HG03025 (cell line): Measurements from ENCODE around the gene AREL1.

Experiments
- ATAC-seq: cut with Tn5 transposase; IDR thresholded peaks from one replicate; pipeline ENCODE4 v1.9.1; 2021; ENCODE audit warnings: mild to moderate bottlenecking, moderate library complexity; ENCODE audit not compliant: unreplicated experiment, low FRiP score

AREL1 gene

GRCh38 chr14:74614508-74615495, 98.1 kb downstream of the AREL1 start:
- no peak for ATAC-seq

DNA sequence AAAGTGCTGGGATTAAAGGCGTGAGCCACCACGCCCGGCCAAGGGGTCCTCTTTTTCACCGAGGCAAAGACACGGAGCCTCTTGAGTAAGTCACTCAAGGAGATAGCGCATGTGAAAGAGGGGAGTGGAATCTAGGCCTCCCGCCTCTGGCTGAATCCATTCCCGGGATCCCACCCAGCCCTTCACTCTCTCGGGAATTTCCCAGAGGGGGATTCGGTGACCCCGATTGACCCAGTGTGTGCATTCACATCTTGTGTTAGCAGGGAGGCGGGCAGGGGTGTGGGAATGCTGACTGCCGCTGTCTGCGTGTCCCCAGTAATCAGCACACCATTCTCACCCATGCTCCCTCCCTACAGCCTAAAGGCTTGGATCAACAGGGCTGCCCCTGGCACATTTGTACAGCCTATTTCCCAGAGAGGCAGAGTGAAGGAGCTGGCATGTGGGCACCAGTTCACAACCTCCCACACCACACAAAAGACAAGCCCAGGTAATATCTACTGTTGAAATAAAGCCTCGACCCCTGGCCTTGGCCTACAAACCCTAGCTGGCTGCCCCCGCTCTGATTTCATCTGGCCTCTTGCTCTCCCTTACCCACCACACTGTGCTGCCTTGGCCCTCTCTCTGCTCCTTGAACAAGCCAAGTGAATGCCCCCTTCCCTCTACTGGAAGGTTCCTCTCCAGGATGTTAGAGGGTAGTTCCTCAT, 99.5 kb downstream of the AREL1 start:
- no peak for ATAC-seq

DNA sequence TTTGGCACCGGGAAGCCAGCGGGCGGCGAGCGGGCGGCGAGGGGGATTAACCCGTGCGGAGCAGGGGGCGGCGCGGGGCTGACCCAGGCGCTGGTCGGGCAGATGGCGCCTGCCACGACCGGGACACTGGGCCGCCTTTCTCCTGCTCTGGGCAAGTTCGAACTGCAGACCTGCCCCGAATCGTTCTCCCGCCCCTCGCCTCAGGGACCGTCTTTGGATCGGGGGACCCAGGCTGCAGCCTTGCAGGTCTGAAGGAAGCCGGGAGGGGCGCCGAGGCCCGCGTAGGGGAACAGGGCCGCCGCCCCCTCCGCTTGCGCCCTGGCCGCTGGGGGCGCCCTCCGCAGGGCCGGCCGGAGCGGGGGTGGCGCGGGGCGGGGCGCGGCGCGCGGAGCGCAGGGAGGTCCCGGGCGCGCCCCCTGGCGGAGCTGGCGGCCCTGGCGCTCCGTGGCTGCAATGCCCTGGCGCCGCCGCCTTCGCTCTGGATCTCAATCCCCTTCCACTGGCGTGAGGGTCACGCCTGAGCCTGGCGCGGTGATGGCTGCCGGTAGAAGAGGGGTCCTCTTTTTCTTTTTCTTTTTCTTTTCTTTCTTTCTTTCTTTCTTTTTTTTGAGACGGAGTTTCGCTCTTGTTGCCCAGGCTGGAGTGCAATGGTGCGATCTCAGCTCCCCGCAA, 100.4 kb downstream of the AREL1 start:
- ATAC-seq, result no peak

GRCh38 chr14:74611650-74612349, 101.1 kb downstream of the AREL1 start, which contains the start of gene LTBP2:
LTBP2 (minus strand) TSS chr14:74612237; CDS start chr14:74611944, 293 bp downstream.
- ATAC-seq, result no peak
